Tibial nerve (tissue), 4 donors: Measurements from ENCODE around the gene CHRNA9.

ENCODE experiments used
- CTCF ChIP-seq, 5 experiments: fragments of 200-600 bp in 3 of 5; fragments of 450-650 bp in 2 of 5; sonication (generic) in 3 of 5; IDR thresholded peaks; one replicate each; pipeline ENCODE4 v1.5.1; 2016 to 2019; ENCODE audit warnings: antibody characterized with exemption in 5 of 5, mild to moderate bottlenecking in 3 of 5, moderate library complexity in 2 of 5
- EP300 ChIP-seq, 2 donors: sonication (generic); formaldehyde crosslinking; IDR thresholded peaks; one replicate each; pipeline ENCODE4 v1.6.1; 2017; ENCODE audit warnings: antibody characterized with exemption in 2 of 2, mild to moderate bottlenecking in 1 of 2

GRCh38 chr4:40348000-40348399 is 12.9 kb downstream of the CHRNA9 start:
- no peak for TF ChIP-seq CTCF (IDR thresholded peaks at IDR 0.05)
- no peak for TF ChIP-seq EP300 (IDR thresholded peaks at IDR 0.05)
